Stimulated activated effector memory CD8-positive, alpha-beta T cell treated with anti-CD3 and anti-CD28 coated beads, Interleukin-12 subunit alpha, Interleukin-12 subunit beta, amount 100 ng/mL, for 72 hours (primary cell): Measurements from ENCODE around the gene USH2A.

Experiments
- ATAC-seq: fragments of 150-1000 bp; cut with Tn5 transposase; 2 replicates; pipeline ENCODE4 v1.10.0; 2021
- DNase-seq, 2 donors: peaks; one replicate each; pipeline ENCODE4 v3.0.0; 2021 to 2022; ENCODE audit warnings: low spot score in 2 of 2
- H3K27ac Mint-ChIP-seq: one replicate; pipeline ENCODE4 v1.8.0; 2022; ENCODE audit warnings: mild to moderate bottlenecking, mixed read lengths
- H3K36me3 Mint-ChIP-seq: one replicate; pipeline ENCODE4 v1.8.0; 2022; ENCODE audit warnings: mild to moderate bottlenecking, mixed read lengths
- H3K4me1 Mint-ChIP-seq: one replicate; pipeline ENCODE4 v1.8.0; 2022; ENCODE audit warnings: mixed read lengths
- H3K4me3 Mint-ChIP-seq: one replicate; pipeline ENCODE4 v1.8.0; 2022; ENCODE audit warnings: mild to moderate bottlenecking, mixed read lengths
- H3K9me3 Mint-ChIP-seq: one replicate; pipeline ENCODE4 v1.8.0; 2022; ENCODE audit warnings: mixed read lengths

USH2A gene

GRCh38 chr1:215617979-215618378 lies 805.3 kb downstream of the USH2A start:
- H3K36me3 Mint-ChIP-seq, result no peaks in the 10 kb centered on the region
- H3K9me3 Mint-ChIP-seq, result peaks cover 11% of the 10 kb centered on the region
- ATAC-seq (no peak), DNase-seq (no peak)
- no peaks in the 10 kb centered on the region for H3K4me1 Mint-ChIP-seq
- H3K27ac Mint-ChIP-seq, result no peak overlapping the region
- no peak overlapping the region for H3K4me3 Mint-ChIP-seq

- ATAC-seq, result no peak
- no peak overlapping the region for H3K27ac Mint-ChIP-seq
- no peak for DNase-seq
- H3K9me3 Mint-ChIP-seq, result peaks cover 8% of the 10 kb centered on the region
- no peak overlapping the region for H3K4me3 Mint-ChIP-seq
- H3K36me3 Mint-ChIP-seq, result no peaks in the 10 kb centered on the region
- no peaks in the 10 kb centered on the region for H3K4me1 Mint-ChIP-seq
These were observed 810.9 kb downstream of the USH2A start for GRCh38 chr1:215612391-215612790.

GRCh38 chr1:215608646-215609045 lies 814.6 kb downstream of the USH2A start:
- H3K27ac Mint-ChIP-seq, result no peak overlapping the region
- H3K9me3 Mint-ChIP-seq, result peaks cover 6% of the 10 kb centered on the region
- H3K4me3 Mint-ChIP-seq, result no peak overlapping the region
- no peaks in the 10 kb centered on the region for H3K4me1 Mint-ChIP-seq
- ATAC-seq (no peak), DNase-seq (no peak)
- H3K36me3 Mint-ChIP-seq, result no peaks in the 10 kb centered on the region

- H3K4me1 Mint-ChIP-seq, result no peaks in the 10 kb centered on the region
- H3K36me3 Mint-ChIP-seq, result no peaks in the 10 kb centered on the region
- H3K27ac Mint-ChIP-seq, result no peak overlapping the region
- ATAC-seq (no peak), DNase-seq (no peak)
- H3K9me3 Mint-ChIP-seq, result peaks cover 6% of the 10 kb centered on the region
- H3K4me3 Mint-ChIP-seq, result no peak overlapping the region
These were observed 815.8 kb downstream of the USH2A start for GRCh38 chr1:215607412-215607811.

GRCh38 chr1:215606564-215607168 lies 816.6 kb downstream of the USH2A start:
- H3K27ac Mint-ChIP-seq, result no peak overlapping the region

GRCh38 chr1:215606036-215606435 lies 817.2 kb downstream of the USH2A start:
- H3K9me3 Mint-ChIP-seq, result peaks cover 6% of the 10 kb centered on the region
- H3K4me3 Mint-ChIP-seq, result no peak overlapping the region
- ATAC-seq (no peak), DNase-seq (no peak)
- no peaks in the 10 kb centered on the region for H3K36me3 Mint-ChIP-seq
- H3K4me1 Mint-ChIP-seq, result no peaks in the 10 kb centered on the region
- H3K27ac Mint-ChIP-seq, result no peak overlapping the region

More at GRCh38 chr1:215606564-215607168, 816.6 kb downstream of the USH2A start:
- Mint-ChIP-seq H3K4me1 (no peaks in the 10 kb centered on the region), H3K4me3 (no peak overlapping the region), H3K36me3 (no peaks in the 10 kb centered on the region), H3K9me3 (peaks cover 6% of the 10 kb centered on the region)
- ATAC-seq, result no peak
- DNase-seq, result no peak

- H3K9me3 Mint-ChIP-seq, result peaks cover 9% of the 10 kb centered on the region
- no peak overlapping the region for H3K27ac Mint-ChIP-seq
- DNase-seq, result no peak
These were observed 818.1 kb downstream of the USH2A start for GRCh38 chr1:215605011-215605621.

GRCh38 chr1:215603319-215603718 lies 819.9 kb downstream of the USH2A start:
- no peak for DNase-seq
- Mint-ChIP-seq H3K36me3 (no peaks in the 10 kb centered on the region), H3K4me3 (no peak overlapping the region), H3K4me1 (no peaks in the 10 kb centered on the region), H3K27ac (no peak overlapping the region), H3K9me3 (peaks cover 6% of the 10 kb centered on the region)
- ATAC-seq, result no peak

More at GRCh38 chr1:215605011-215605621, 818.1 kb downstream of the USH2A start:
- no peak overlapping the region for H3K4me3 Mint-ChIP-seq
- H3K4me1 Mint-ChIP-seq, result no peaks in the 10 kb centered on the region
- ATAC-seq, result no peak
- H3K36me3 Mint-ChIP-seq, result no peaks in the 10 kb centered on the region

GRCh38 chr1:215601276-215601675 lies 822.0 kb downstream of the USH2A start:
- no peaks in the 10 kb centered on the region for H3K36me3 Mint-ChIP-seq
- H3K4me1 Mint-ChIP-seq, result no peaks in the 10 kb centered on the region
- H3K4me3 Mint-ChIP-seq, result no peak overlapping the region
- H3K27ac Mint-ChIP-seq, result no peak overlapping the region
- H3K9me3 Mint-ChIP-seq, result peaks cover 12% of the 10 kb centered on the region
- ATAC-seq, result no peak
- no peak for DNase-seq

- H3K4me3 Mint-ChIP-seq, result no peak overlapping the region
- H3K36me3 Mint-ChIP-seq, result no peaks in the 10 kb centered on the region
- no peak for DNase-seq
- H3K27ac Mint-ChIP-seq, result no peak overlapping the region
- no peaks in the 10 kb centered on the region for H3K4me1 Mint-ChIP-seq
- peaks cover 16% of the 10 kb centered on the region for H3K9me3 Mint-ChIP-seq
- no peak for ATAC-seq
These were observed 822.4 kb downstream of the USH2A start for GRCh38 chr1:215600867-215601266.

- Mint-ChIP-seq H3K4me1 (no peaks in the 10 kb centered on the region), H3K27ac (no peak overlapping the region), H3K36me3 (no peaks in the 10 kb centered on the region), H3K4me3 (no peak overlapping the region), H3K9me3 (peaks cover 19% of the 10 kb centered on the region)
- no peak for DNase-seq
- no peak for ATAC-seq
These were observed 822.9 kb downstream of the USH2A start for GRCh38 chr1:215600258-215600792.

- peaks cover 19% of the 10 kb centered on the region for H3K9me3 Mint-ChIP-seq
- H3K4me1 Mint-ChIP-seq, result no peaks in the 10 kb centered on the region
- no peak overlapping the region for H3K27ac Mint-ChIP-seq
- no peak for DNase-seq
- no peaks in the 10 kb centered on the region for H3K36me3 Mint-ChIP-seq
- H3K4me3 Mint-ChIP-seq, result no peak overlapping the region
- no peak for ATAC-seq
These were observed 823.7 kb downstream of the USH2A start for GRCh38 chr1:215599418-215600074.

GRCh38 chr1:215597961-215598360 lies 825.3 kb downstream of the USH2A start:
- H3K9me3 Mint-ChIP-seq, result peaks cover 19% of the 10 kb centered on the region
- no peak overlapping the region for H3K4me3 Mint-ChIP-seq
- no peaks in the 10 kb centered on the region for H3K36me3 Mint-ChIP-seq
- no peaks in the 10 kb centered on the region for H3K4me1 Mint-ChIP-seq
- H3K27ac Mint-ChIP-seq, result no peak overlapping the region
- no peak for DNase-seq
- ATAC-seq, result no peak

- DNase-seq (no peak), ATAC-seq (no peak)
- Mint-ChIP-seq H3K9me3 (peaks cover 28% of the 10 kb centered on the region), H3K27ac (no peak overlapping the region), H3K36me3 (no peaks in the 10 kb centered on the region), H3K4me1 (no peaks in the 10 kb centered on the region), H3K4me3 (no peak overlapping the region)
These were observed 828.0 kb downstream of the USH2A start for GRCh38 chr1:215595231-215595630.

GRCh38 chr1:215594640-215595039 lies 828.6 kb downstream of the USH2A start:
- Mint-ChIP-seq H3K36me3 (no peaks in the 10 kb centered on the region), H3K4me1 (no peaks in the 10 kb centered on the region), H3K9me3 (peaks cover 28% of the 10 kb centered on the region), H3K27ac (no peak overlapping the region), H3K4me3 (no peak overlapping the region)
- ATAC-seq (no peak), DNase-seq (no peak)
